ENCODE data around the gene DTNB.
"Not testable (repeated sequence)": the region's sequence is repeated elsewhere in the genome, so short reads cannot be mapped to it uniquely, and the experiment has no call there.

Gene DTNB

DNA sequence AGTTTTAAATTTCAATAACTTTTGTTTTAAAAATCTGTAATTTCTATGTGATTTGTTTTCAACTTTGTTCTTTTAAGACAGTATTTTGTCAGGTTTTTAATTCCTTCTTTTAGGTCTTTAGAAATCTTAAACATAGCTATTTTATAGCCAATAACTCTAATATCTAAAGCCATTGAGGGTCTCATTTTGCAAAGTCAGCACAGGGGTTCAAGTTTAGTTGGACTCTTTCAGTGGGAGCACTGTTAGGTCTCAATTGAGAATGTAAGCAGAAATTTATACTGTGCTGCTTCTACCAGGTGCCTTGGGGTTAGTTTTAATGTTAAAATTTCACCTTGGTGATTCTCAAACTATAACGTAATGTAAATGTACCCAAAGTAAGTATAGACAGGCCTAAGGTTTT is 226.4 kb downstream of the DTNB start:
- DNase-seq, result no peak

DNA sequence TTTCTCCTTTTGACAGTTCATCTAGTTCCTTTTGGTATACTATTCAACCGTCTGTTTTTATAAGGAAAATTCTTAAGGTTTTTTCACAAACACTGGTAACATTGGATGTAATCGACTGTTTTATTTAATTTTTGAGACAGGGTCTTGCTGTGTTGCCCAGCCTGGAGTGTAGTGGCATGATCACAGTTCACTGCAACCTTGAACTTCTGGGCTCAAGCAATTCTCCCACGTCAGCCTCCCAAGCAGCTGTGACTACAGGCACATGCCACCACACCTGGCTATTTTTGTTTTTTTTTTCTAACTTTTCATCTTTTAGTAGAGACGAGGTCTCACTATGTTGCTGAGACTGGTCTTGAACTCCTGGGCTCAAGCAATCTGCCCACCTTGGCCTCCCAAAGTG is 227.3 kb downstream of the DTNB start:
- no peak for DNase-seq

DNA sequence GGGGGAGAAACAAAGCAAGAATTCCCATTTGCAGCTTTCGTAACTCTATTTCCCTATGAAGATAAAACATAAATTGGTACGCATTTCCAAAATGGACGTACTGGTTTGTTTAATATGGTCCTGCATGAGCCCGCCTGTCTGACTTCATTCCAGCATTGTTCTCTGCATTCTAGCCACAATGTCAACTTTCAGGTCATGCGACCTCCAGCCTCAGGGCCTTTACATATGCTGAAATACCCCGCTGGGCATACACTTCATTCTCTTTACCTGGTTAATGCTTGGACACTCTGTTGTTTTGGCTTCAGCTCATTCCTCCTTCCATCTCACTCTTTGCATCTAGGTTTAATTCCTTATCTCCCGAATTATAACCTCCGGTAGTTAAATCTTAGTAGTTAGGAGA is 227.9 kb downstream of the DTNB start:
- no peak for DNase-seq

DNA sequence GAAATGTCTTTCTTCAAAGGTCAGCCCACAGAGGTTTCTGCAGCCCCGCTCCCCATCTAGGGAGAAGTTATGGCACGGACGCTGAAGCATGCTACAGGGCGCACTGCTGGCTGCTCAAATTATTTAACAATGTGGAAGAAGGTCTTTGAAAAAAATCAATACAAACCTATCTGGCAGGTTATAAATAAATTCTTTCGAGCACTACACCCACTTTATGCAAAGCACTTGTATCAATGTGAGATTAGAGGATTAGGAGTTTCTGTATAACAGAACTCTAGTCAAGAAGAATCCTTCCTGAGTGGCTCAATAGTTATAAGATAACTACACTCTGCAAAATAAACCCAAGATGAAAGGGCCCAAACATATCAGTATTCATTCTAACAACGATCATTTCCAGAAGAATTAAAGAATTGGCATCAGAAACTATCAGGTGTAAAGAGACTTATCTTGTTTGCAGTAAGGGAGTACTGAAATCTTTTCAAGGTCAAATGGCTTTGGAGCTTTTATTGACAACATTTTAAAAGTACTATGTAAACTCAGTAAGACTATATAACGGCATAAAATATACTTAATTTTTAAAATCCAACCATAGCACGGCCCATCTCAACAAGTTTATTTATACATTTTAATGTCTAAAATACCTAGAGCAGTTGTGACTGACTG is 228.6 kb downstream of the DTNB start:
- no peak for DNase-seq

DNA sequence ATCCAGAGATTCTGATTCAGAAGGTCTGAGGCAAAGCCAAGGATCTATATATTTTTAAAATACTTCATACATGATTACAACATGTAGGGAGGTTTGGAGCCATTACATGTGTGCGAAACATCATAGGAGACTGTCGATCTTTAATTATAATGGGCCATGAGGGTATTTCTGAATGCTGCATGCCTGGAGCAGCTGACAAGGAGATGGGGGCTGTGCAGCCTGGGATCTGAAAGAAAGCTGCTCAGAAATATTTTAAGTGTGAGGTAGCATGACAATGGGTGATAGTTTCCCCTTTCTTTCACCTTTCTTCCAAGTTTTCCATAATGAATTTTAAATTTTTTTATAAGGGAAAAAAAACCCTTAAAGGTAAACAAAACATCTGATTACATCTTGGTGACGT is 229.6 kb downstream of the DTNB start:
- DNase-seq, result no peak

DNA sequence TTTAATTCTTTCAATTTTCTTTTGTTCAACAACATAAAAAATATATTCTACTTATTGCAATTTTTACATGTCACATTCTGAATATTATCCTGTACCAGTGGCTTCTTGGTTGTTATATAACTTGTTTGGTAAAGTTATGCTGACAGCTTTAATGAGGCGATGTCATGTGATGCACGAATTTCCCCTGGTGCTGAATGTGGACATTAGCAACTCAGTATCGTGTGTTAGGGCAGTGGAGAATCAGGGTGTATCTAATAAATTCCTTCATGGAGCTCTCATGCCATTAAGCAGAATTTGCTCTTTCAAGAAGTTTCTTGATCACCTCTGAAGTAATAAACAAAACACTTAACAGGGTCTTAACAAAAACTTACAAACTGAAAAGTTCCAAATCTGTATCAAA is 232.0 kb downstream of the DTNB start:
- no peak for DNase-seq

DNA sequence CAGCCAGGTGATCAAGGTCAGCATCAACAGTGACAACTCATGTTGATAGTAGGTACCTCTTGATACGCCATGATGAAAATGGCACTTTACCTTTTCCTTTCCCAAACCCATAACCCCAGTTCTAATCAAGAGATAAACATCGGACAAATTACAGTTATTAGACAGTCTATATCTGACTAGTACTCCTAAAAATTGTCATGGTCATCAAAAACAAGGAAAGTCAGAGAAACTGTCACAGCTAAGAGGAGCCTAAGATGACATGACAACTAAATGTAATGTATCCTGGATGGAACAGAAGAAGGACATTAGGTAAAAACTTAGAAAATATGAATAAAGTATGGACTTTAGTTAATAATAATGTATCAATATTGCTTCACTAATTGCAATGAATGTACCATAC is 234.6 kb downstream of the DTNB start:
- no peak for DNase-seq

- no peak for DNase-seq
Measured at GRCh38 chr2:25437881-25438662, 235.3 kb downstream of the DTNB start.

- DNase-seq, result no peak
Measured at GRCh38 chr2:25435421-25435820, 238.0 kb downstream of the DTNB start.

DNA sequence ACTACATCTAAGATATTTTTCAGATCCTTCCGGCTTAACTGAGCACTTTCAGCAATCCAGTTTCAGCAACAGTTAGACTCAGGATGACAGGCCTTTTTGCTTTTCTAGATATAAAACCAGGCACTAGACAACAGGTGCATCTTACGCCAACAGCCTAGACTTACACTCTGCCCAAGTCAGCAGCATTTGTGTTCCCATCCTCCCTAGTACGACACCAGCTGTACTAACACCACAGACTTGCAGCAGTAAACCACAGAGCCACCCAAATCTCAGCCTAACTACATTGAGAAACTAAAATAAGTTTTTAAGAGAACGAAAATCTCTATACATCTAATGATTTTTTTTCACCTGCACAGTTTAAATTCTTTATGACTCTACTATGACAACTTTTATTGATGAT is 241.8 kb downstream of the DTNB start:
- DNase-seq, result no peak

- no peak for DNase-seq
Measured at GRCh38 chr2:25430556-25430955, 242.8 kb downstream of the DTNB start.

DNA sequence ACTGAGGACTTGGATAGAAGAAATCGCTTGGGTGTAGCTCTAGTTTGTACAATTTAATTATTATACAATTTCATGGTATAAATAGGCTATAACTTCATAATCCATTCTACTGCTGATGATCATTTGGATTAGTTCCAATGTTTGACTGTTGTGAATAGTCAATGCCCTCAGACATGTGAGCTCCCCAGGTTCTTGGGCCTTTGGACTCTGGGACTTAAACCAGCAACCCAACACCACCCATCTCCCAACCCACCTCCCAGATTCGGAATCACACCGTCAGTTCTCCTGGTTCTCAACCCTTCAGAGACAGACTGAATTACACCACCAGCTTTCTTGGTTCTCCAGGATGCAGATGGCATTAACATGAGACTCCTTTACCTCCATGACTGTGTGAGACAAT is 247.1 kb downstream of the DTNB start:
- DNase-seq, result no peak

GRCh38 chr2:25424426-25425028 is 248.8 kb downstream of the DTNB start:
- no peak for DNase-seq

DNA sequence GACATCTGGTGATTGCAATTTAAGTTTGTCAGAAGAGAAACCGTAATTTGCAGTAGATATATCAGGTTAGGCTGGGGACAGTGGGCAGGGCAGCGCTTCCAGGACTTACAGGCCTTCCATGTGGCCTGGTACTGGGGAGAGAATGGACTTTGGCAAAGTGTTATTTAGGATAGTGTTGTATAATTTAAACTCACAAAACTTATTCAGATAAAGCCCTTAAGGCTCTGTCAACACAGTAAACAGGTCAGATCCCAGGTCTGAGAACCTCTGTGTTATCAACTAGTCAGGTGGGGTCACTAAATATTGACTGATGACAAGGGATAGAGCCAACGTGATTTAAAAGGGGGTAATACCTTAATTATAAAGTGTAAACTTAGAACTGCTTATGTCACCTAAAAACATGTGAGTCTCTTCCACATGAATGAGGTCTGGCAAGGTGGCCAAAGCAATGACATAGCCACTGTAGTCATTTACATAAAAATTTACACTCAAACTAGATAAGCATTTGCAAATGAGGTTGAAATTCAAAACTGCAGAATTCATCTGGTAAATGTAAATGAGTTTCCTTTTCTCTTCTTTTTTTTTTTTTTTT is 251.5 kb downstream of the DTNB start:
- no peak for DNase-seq

DNA sequence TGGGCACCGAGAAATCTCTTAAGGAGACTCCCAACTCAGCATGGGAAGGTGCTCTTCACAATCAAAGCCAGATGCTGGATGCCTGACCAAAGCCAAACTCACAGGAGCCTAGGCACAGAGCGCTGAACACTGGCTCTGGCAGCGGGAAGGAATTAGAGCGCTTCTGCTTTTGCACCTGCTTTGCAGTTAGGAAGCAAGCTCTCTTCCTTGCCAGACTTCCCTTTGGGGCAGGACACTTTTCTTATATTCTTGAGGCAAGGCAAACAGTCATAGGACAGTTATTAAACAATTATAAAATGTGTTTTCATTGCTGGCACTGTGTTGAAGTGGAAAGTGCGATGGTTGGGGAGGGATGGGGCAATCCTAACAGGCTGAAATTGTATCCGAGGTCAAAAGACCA is 252.1 kb downstream of the DTNB start:
- DNase-seq, result no peak

GRCh38 chr2:25420820-25421237 is 252.5 kb downstream of the DTNB start:
- DNase-seq, result no peak

DNA sequence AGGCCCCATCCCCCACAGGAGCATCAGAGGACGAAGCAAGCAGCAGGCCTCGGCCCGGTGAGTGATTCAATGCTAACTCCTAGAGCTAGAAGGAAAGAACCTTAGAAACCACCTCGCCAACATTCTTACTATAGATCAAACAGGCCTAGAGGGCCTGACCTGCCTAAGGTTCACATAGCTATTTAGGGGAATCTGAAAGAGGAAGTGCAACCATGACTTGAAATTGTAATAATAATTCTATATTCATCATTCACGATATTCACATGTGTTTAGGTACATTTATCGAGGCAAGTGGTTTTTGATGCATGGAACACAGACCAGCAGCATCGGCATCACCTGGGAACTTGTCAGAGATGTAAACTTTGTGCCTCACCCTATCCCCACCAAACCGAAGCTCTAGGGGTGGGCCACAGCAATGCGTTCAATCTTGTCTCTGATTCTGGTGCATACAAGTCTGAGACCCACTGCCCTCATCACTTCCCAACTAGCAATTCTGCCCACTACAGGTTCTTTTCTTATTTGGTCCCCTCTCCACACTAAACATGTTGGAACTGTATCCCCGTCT is 253.6 kb downstream of the DTNB start:
- no peak for DNase-seq

DNA sequence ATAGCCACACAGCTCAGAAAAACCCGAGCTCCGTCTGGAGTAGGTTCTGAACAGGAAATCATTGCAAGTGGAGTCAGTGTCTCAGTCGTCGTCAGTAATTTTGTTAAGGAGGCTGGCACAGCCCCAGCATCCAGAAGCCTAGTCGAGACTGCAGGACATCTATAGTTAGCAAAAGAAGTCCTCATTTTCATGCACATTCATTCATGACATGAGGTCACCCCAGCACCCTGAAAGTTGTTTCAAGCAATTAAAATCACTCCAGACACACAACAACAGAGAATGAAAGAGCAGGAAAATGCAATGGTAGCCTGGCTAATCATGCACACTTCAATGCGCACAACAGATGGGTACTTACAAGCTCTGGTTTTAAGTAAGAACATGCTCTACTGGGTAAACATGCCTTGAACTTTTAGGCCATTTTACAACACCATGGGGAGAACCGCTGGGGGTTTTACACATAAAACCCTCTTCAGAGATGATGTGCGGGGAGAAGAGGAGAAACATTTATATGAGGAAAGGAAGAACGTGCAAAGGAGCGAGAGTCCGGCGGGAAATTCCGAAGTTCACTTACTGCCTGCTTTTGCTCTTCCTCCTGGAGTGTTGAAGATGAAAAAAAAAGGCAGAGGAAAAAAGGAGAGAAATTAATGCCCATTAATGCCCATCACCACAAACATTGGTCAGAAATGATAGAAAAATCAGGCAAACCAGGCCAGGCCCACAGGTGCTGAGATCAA is 254.3 kb downstream of the DTNB start:
- DNase-seq, result no peak

GRCh38 chr2:25417715-25418369 is 255.5 kb downstream of the DTNB start:
- DNase-seq, result peak; percentile 15

GRCh38 chr2:25416674-25417073 is 256.7 kb downstream of the DTNB start:
- no peak for DNase-seq

- DNase-seq, result no peak
Measured at GRCh38 chr2:25414781-25415180, 258.6 kb downstream of the DTNB start.

DNA sequence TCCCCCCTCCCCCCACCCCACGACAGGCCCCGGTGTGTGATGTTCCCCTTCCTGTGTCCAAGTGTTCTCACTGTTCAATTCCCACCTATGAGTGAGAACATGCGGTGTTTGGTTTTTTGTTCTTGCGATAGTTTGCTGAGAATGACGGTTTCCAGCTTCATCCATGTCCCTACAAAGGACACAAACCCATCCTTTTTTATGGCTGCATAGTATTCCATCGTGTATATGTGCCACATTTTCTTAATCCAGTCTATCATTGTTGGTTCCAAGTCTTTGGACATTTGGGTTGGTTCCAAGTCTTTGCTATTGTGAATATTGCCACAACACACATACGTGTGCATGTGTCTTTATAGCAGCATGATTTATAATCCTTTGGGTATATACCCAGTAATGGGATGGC is 260.0 kb downstream of the DTNB start:
- DNase-seq, result not testable (repeated sequence)

Measured in activated CD4-positive, alpha-beta T cell treated with anti-CD3 and anti-CD28 coated beads for 48 hours (primary cell).